HCT116 (cell line): ENCODE data around the gene C10orf105. TPM values are rescaled to one million over a fixed set of nuclear protein-coding genes. Genes with fewer than 3 reads are reported as not detected.

Experiments
- ATAC-seq: fragments of 200-7000 bp; cut with Tn5 transposase; 2 replicates; pipeline ENCODE4 v1.9.1; 2020; ENCODE audit warnings: mild to moderate bottlenecking, moderate library complexity
- BruUV-seq: library from RNA; stranded (reverse); fragments of 400-500 nt; replicated peaks from 2 replicates; lab custom pipeline; 2021; lab: Mats Ljungman, UMichigan
- CTCF ChIA-PET: fragments of 300-600 bp; sonication (Branson Sonifier 250); formaldehyde crosslinking; loops from one replicate; lab custom pipeline; 2021; ENCODE audit warnings: antibody characterized with exemption; lab: Charles Lee
- POLR2A ChIA-PET: fragments of 300-600, 350-600 bp; sonication (Branson Sonifier 250); formaldehyde crosslinking; loops from one replicate; lab custom pipeline; 2021; ENCODE audit warnings: antibody characterized with exemption; lab: Charles Lee
- RAD21 ChIA-PET, 2 experiments: fragments of 300-600 bp; sonication (Branson Sonifier 250); formaldehyde crosslinking; loops; one replicate each; lab custom pipeline; 2023; ENCODE audit warnings: low total read pairs in 2 of 2; ENCODE audit not compliant: uncharacterized antibody in 2 of 2, unreplicated experiment in 2 of 2, low non-redundant PET in 1 of 2; lab: Charles Lee
- DNase-seq: peaks from one replicate; pipeline ENCODE4 v3.0.0-alpha.2; 2010; ENCODE audit warnings: low read depth, low spot score
- H2AFZ ChIP-seq: fragments of 200-600 bp; shearing (Covaris generic), sonication (generic); 2 replicates; pipeline ENCODE4 v1.6.1; 2017; ENCODE audit warnings: low read depth, mixed run types, mixed read lengths, antibody characterized with exemption, low read length; ENCODE audit not compliant: poor library complexity, severe bottlenecking
- H3K27ac ChIP-seq: 2 replicates; pipeline ENCODE4 v1.5.1; 2012; ENCODE audit warnings: low read depth, low read length
- H3K27me3 ChIP-seq: fragments of 200-600 bp; sonication (generic); 2 replicates; pipeline ENCODE4 v1.6.1; 2016; ENCODE audit warnings: mixed run types, low read length, mixed read lengths; ENCODE audit not compliant: insufficient read depth
- H3K36me3 ChIP-seq, 2 experiments: fragments of 200-500 bp in 1 of 2; fragments of 200-600 bp in 1 of 2; sonication (Bioruptor generic) in 1 of 2; sonication (generic) in 1 of 2; 2 replicates each; pipeline versions ENCODE4 v1.5.1 to v1.6.1; 2014 to 2016; ENCODE audit warnings: low read length in 2 of 2, inconsistent platforms in 1 of 2, mixed read lengths in 1 of 2, mixed run types in 1 of 2; ENCODE audit not compliant: insufficient read depth in 2 of 2, control insufficient read depth in 1 of 2
- H3K4me1 ChIP-seq, 2 experiments: fragments of 200-600 bp in 1 of 2; sonication (generic) in 1 of 2; 2 replicates each; pipeline versions ENCODE4 v1.5.1 to v1.6.1; 2012 to 2017; ENCODE audit warnings: low read length in 2 of 2, inconsistent platforms in 1 of 2, mild to moderate bottlenecking in 1 of 2, mixed read lengths in 1 of 2, mixed run types in 1 of 2, moderate library complexity in 1 of 2; ENCODE audit not compliant: insufficient read depth in 2 of 2, control insufficient read depth in 1 of 2
- H3K4me2 ChIP-seq: fragments of 200-600 bp; sonication (generic); 2 replicates; pipeline ENCODE4 v1.6.1; 2017; ENCODE audit warnings: mixed run types, low read length, mixed read lengths
- H3K4me3 ChIP-seq, 2 experiments: fragments of 200-600 bp in 1 of 2; sonication (generic) in 1 of 2; replicated peaks in 1 of 2; 2 replicates each; pipeline ENCODE4 v1.5.1; 2011 to 2016; ENCODE audit warnings: low read length in 2 of 2, control low read depth in 1 of 2, low read depth in 1 of 2, mild to moderate bottlenecking in 1 of 2, mixed read lengths in 1 of 2, mixed run types in 1 of 2
- H3K79me2 ChIP-seq: fragments of 200-600 bp; sonication (generic); 2 replicates; pipeline ENCODE4 v1.6.1; 2017; ENCODE audit warnings: mild to moderate bottlenecking, mixed run types, low read length, moderate library complexity, mixed read lengths; ENCODE audit not compliant: insufficient read depth
- H3K9ac ChIP-seq: fragments of 200-600 bp; sonication (generic); 2 replicates; pipeline ENCODE4 v1.6.1; 2016; ENCODE audit warnings: low read length, mixed read lengths
- H3K9me2 ChIP-seq: fragments of 200-600 bp; sonication (generic), shearing (Covaris generic); 2 replicates; pipeline ENCODE4 v1.6.1; 2017; ENCODE audit warnings: mixed run types, mild to moderate bottlenecking, moderate library complexity; ENCODE audit not compliant: insufficient read depth
- H3K9me3 ChIP-seq, 2 experiments: fragments of 200-500 bp in 1 of 2; fragments of 200-600 bp in 1 of 2; sonication (Bioruptor generic) in 1 of 2; sonication (generic) in 1 of 2; 2 replicates each; pipeline ENCODE4 v1.6.1; 2014 to 2017; ENCODE audit warnings: low read length in 2 of 2, mixed read lengths in 2 of 2, inconsistent platforms in 1 of 2, low read depth in 1 of 2, mild to moderate bottlenecking in 1 of 2, mixed run types in 1 of 2, moderate library complexity in 1 of 2; ENCODE audit not compliant: control insufficient read depth in 1 of 2, insufficient read depth in 1 of 2
- H4K20me1 ChIP-seq: fragments of 200-600 bp; sonication (generic), shearing (Covaris generic); 2 replicates; pipeline ENCODE4 v1.6.1; 2017; ENCODE audit warnings: mixed run types, mild to moderate bottlenecking, moderate library complexity; ENCODE audit not compliant: insufficient read depth
- ATF3 ChIP-seq: IDR thresholded peaks from 2 replicates; pipeline ENCODE4 v1.6.1; 2012
- CBX3 ChIP-seq: IDR thresholded peaks from 2 replicates; pipeline ENCODE4 v1.6.1; 2012; ENCODE audit warnings: low read depth
- CTCF ChIP-seq, 3 experiments: fragments of 200-600 bp in 1 of 3; sonication (generic) in 1 of 3; IDR thresholded peaks in 2 of 3; conservative IDR thresholded peaks in 1 of 3; 2 replicates each; pipeline ENCODE4 v1.5.1; 2012 to 2017; ENCODE audit warnings: low read depth in 2 of 3, low read length in 2 of 3, antibody characterized with exemption in 1 of 3, borderline replicate concordance in 1 of 3, control low read depth in 1 of 3, mild to moderate bottlenecking in 1 of 3, mixed read lengths in 1 of 3, mixed run types in 1 of 3, moderate library complexity in 1 of 3; ENCODE audit not compliant: insufficient read depth in 1 of 3
- EZH2 ChIP-seq: fragments of 200-600 bp; sonication (generic); IDR thresholded peaks from 2 replicates; pipeline ENCODE4 v1.6.1; 2017; ENCODE audit warnings: antibody characterized with exemption, mixed run types
- EZH2phosphoT487 ChIP-seq: fragments of 200-600 bp; IDR thresholded peaks from 2 replicates; pipeline ENCODE4 v1.6.1; 2018; ENCODE audit warnings: antibody characterized with exemption, borderline replicate concordance
- POLR2A ChIP-seq: IDR thresholded peaks from 2 replicates; pipeline ENCODE4 v1.7.0; 2011; ENCODE audit warnings: borderline replicate concordance; ENCODE audit not compliant: insufficient read depth, insufficient read length; ENCODE audit errors: extremely low read depth
- REST ChIP-seq: IDR thresholded peaks from 2 replicates; pipeline ENCODE4 v1.6.1; 2012; ENCODE audit warnings: low read depth
- SIN3A ChIP-seq: IDR thresholded peaks from 2 replicates; pipeline ENCODE4 v1.6.1; 2012; ENCODE audit warnings: low read depth
- YY1 ChIP-seq: IDR thresholded peaks from 2 replicates; pipeline ENCODE4 v1.6.1; 2011; ENCODE audit warnings: low read length, low read depth, moderate library complexity, mild to moderate bottlenecking; ENCODE audit not compliant: insufficient replicate concordance; ENCODE audit errors: extremely low read depth
- ZBTB33 ChIP-seq: IDR thresholded peaks from 2 replicates; pipeline ENCODE4 v1.6.1; 2011; ENCODE audit warnings: mild to moderate bottlenecking, low read length, moderate library complexity; ENCODE audit not compliant: insufficient replicate concordance; ENCODE audit errors: extremely low read depth
- ZFX ChIP-seq: fragments of 450-650 bp; IDR thresholded peaks from 2 replicates; pipeline ENCODE4 v1.6.1; 2017
- ZNF274 ChIP-seq: fragments of 200-500 bp; sonication (Bioruptor generic); IDR thresholded peaks from 2 replicates; pipeline ENCODE4 v1.6.1; 2014; ENCODE audit warnings: mild to moderate bottlenecking, low read depth, low read length, inconsistent platforms
- intact Hi-C: fragments of 100-400 bp; cut with micrococcal nuclease; formaldehyde crosslinking; loops from 2 replicates; pipeline ENCODE4 v1.10.0; 2022
- total RNA-seq: library from RNA; stranded (reverse); gene quantifications from one replicate; pipeline ENCODE4 v1.2.1, GENCODE V29; 2021; ENCODE audit not compliant: unreplicated experiment

The C10orf105 gene
- total RNA-seq, 1 experiment from 2014 or later, result not detected

GRCh38 chr10:71741671-71742070 lies 22.1 kb upstream of the C10orf105 start:
- Histone ChIP-seq H2AFZ (no peak overlapping the region), H4K20me1 (no peaks in the 10 kb centered on the region), H3K79me2 (no peaks in the 10 kb centered on the region), H3K9me2 (no peaks in the 10 kb centered on the region), H3K9me3 (no peaks in the 10 kb centered on the region), H3K4me1 (peaks cover 4 to 23% of the 10 kb centered on the region in 2 experiments; a peak in 3 of 4 replicates), H3K27ac (no peak overlapping the region), H3K4me2 (no peak overlapping the region), H3K9ac (no peak overlapping the region), H3K4me3 (no peak overlapping the region), H3K36me3 (no peaks in the 10 kb centered on the region), H3K27me3 (no peaks in the 10 kb centered on the region)
- TF ChIP-seq CBX3, result no peak
- TF ChIP-seq ZNF274, result no peak
- ChIA-PET CTCF (interaction anchor here (0.6 kb wide), 1 partner anchor 70 kb away, joined by 11 read pairs; no protein-coding TSS in a partner anchor), RAD21 (no interaction called here), POLR2A (no interaction called here)
- DNase-seq (no peak), ATAC-seq (no peak)
- no TSS peak for BruUV-seq
- intact Hi-C loops, result no loop called here

- no peak overlapping the region for H3K4me2 ChIP-seq
- peaks cover 8 to 25% of the 10 kb centered on the region in 2 experiments; a peak in 3 of 4 replicates for H3K4me1 ChIP-seq
- POLR2A ChIA-PET, result no interaction called here
- DNase-seq, result no peak
- H3K4me3 ChIP-seq, result no peak overlapping the region
- H3K27me3 ChIP-seq, result no peaks in the 10 kb centered on the region
- H4K20me1 ChIP-seq, result no peaks in the 10 kb centered on the region
- H3K79me2 ChIP-seq, result no peaks in the 10 kb centered on the region
- TF ChIP-seq EZH2phosphoT487, result no peak
- no peak for TF ChIP-seq ZFX
- no peak for TF ChIP-seq REST
- TF ChIP-seq ZNF274, result no peak
- TF ChIP-seq SIN3A, result no peak
- no peak for TF ChIP-seq POLR2A
- TF ChIP-seq ZBTB33, result no peak
- TF ChIP-seq YY1, result no peak
- no peak for TF ChIP-seq EZH2
- no peak for TF ChIP-seq ATF3
- TF ChIP-seq CTCF (IDR thresholded peaks at IDR 0.05 in 2 of 3, conservative IDR thresholded peaks at IDR 0.05 in 1 of 3; ENCODE audit: borderline replicate concordance in 1 of 3, insufficient read depth in 1 of 3, low read depth in 2 of 3, low read length in 2 of 3), result no peak
- TF ChIP-seq, all 23 proteins: peak for 0
- Histone ChIP-seq H3K9me3 (no peaks in the 10 kb centered on the region), H3K9me2 (no peaks in the 10 kb centered on the region), H2AFZ (no peak overlapping the region), H3K9ac (no peak overlapping the region), H3K27ac (no peak overlapping the region), H3K36me3 (no peaks in the 10 kb centered on the region)
- RAD21 ChIA-PET, result no interaction called here
- intact Hi-C loops, result no loop called here
- no TSS peak for BruUV-seq
- CTCF ChIA-PET, result no interaction called here
- ATAC-seq, result no peak
These were observed 21.5 kb upstream of the C10orf105 start for GRCh38 chr10:71741029-71741428.
